HCT116 (cell line): ENCODE measurements around the gene AOPEP. TPM values are rescaled to one million over a fixed set of nuclear protein-coding genes. Genes with fewer than 3 reads are reported as not detected.

ENCODE experiments used
- ATAC-seq: fragments of 200-7000 bp; cut with Tn5 transposase; 2 replicates; pipeline ENCODE4 v1.9.1; 2020; ENCODE audit warnings: mild to moderate bottlenecking, moderate library complexity
- BruUV-seq: library from RNA; stranded (reverse); fragments of 400-500 nt; replicated peaks from 2 replicates; lab custom pipeline; 2021; lab: Mats Ljungman, UMichigan
- CTCF ChIA-PET: fragments of 300-600 bp; sonication (Branson Sonifier 250); formaldehyde crosslinking; loops from one replicate; lab custom pipeline; 2021; ENCODE audit warnings: antibody characterized with exemption; lab: Charles Lee
- POLR2A ChIA-PET: fragments of 300-600, 350-600 bp; sonication (Branson Sonifier 250); formaldehyde crosslinking; loops from one replicate; lab custom pipeline; 2021; ENCODE audit warnings: antibody characterized with exemption; lab: Charles Lee
- RAD21 ChIA-PET, 2 experiments: fragments of 300-600 bp; sonication (Branson Sonifier 250); formaldehyde crosslinking; loops; one replicate each; lab custom pipeline; 2023; ENCODE audit warnings: low total read pairs in 2 of 2; ENCODE audit not compliant: uncharacterized antibody in 2 of 2, unreplicated experiment in 2 of 2, low non-redundant PET in 1 of 2; lab: Charles Lee
- DNase-seq: peaks from one replicate; pipeline ENCODE4 v3.0.0-alpha.2; 2010; ENCODE audit warnings: low read depth, low spot score
- H2AFZ ChIP-seq: fragments of 200-600 bp; shearing (Covaris generic), sonication (generic); 2 replicates; pipeline ENCODE4 v1.6.1; 2017; ENCODE audit warnings: low read depth, mixed run types, mixed read lengths, antibody characterized with exemption, low read length; ENCODE audit not compliant: poor library complexity, severe bottlenecking
- H3K27ac ChIP-seq: 2 replicates; pipeline ENCODE4 v1.5.1; 2012; ENCODE audit warnings: low read depth, low read length
- H3K27me3 ChIP-seq: fragments of 200-600 bp; sonication (generic); 2 replicates; pipeline ENCODE4 v1.6.1; 2016; ENCODE audit warnings: mixed run types, low read length, mixed read lengths; ENCODE audit not compliant: insufficient read depth
- H3K36me3 ChIP-seq, 2 experiments: fragments of 200-500 bp in 1 of 2; fragments of 200-600 bp in 1 of 2; sonication (Bioruptor generic) in 1 of 2; sonication (generic) in 1 of 2; 2 replicates each; pipeline versions ENCODE4 v1.5.1 to v1.6.1; 2014 to 2016; ENCODE audit warnings: low read length in 2 of 2, inconsistent platforms in 1 of 2, mixed read lengths in 1 of 2, mixed run types in 1 of 2; ENCODE audit not compliant: insufficient read depth in 2 of 2, control insufficient read depth in 1 of 2
- H3K4me1 ChIP-seq, 2 experiments: fragments of 200-600 bp in 1 of 2; sonication (generic) in 1 of 2; 2 replicates each; pipeline versions ENCODE4 v1.5.1 to v1.6.1; 2012 to 2017; ENCODE audit warnings: low read length in 2 of 2, inconsistent platforms in 1 of 2, mild to moderate bottlenecking in 1 of 2, mixed read lengths in 1 of 2, mixed run types in 1 of 2, moderate library complexity in 1 of 2; ENCODE audit not compliant: insufficient read depth in 2 of 2, control insufficient read depth in 1 of 2
- H3K4me2 ChIP-seq: fragments of 200-600 bp; sonication (generic); 2 replicates; pipeline ENCODE4 v1.6.1; 2017; ENCODE audit warnings: mixed run types, low read length, mixed read lengths
- H3K4me3 ChIP-seq, 2 experiments: fragments of 200-600 bp in 1 of 2; sonication (generic) in 1 of 2; replicated peaks in 1 of 2; 2 replicates each; pipeline ENCODE4 v1.5.1; 2011 to 2016; ENCODE audit warnings: low read length in 2 of 2, control low read depth in 1 of 2, low read depth in 1 of 2, mild to moderate bottlenecking in 1 of 2, mixed read lengths in 1 of 2, mixed run types in 1 of 2
- H3K79me2 ChIP-seq: fragments of 200-600 bp; sonication (generic); 2 replicates; pipeline ENCODE4 v1.6.1; 2017; ENCODE audit warnings: mild to moderate bottlenecking, mixed run types, low read length, moderate library complexity, mixed read lengths; ENCODE audit not compliant: insufficient read depth
- H3K9ac ChIP-seq: fragments of 200-600 bp; sonication (generic); 2 replicates; pipeline ENCODE4 v1.6.1; 2016; ENCODE audit warnings: low read length, mixed read lengths
- H3K9me2 ChIP-seq: fragments of 200-600 bp; sonication (generic), shearing (Covaris generic); 2 replicates; pipeline ENCODE4 v1.6.1; 2017; ENCODE audit warnings: mixed run types, mild to moderate bottlenecking, moderate library complexity; ENCODE audit not compliant: insufficient read depth
- H3K9me3 ChIP-seq, 2 experiments: fragments of 200-500 bp in 1 of 2; fragments of 200-600 bp in 1 of 2; sonication (Bioruptor generic) in 1 of 2; sonication (generic) in 1 of 2; 2 replicates each; pipeline ENCODE4 v1.6.1; 2014 to 2017; ENCODE audit warnings: low read length in 2 of 2, mixed read lengths in 2 of 2, inconsistent platforms in 1 of 2, low read depth in 1 of 2, mild to moderate bottlenecking in 1 of 2, mixed run types in 1 of 2, moderate library complexity in 1 of 2; ENCODE audit not compliant: control insufficient read depth in 1 of 2, insufficient read depth in 1 of 2
- H4K20me1 ChIP-seq: fragments of 200-600 bp; sonication (generic), shearing (Covaris generic); 2 replicates; pipeline ENCODE4 v1.6.1; 2017; ENCODE audit warnings: mixed run types, mild to moderate bottlenecking, moderate library complexity; ENCODE audit not compliant: insufficient read depth
- CEBPB ChIP-seq: IDR thresholded peaks from 2 replicates; pipeline ENCODE4 v1.6.1; 2012; ENCODE audit warnings: low read depth
- CTCF ChIP-seq, 3 experiments: fragments of 200-600 bp in 1 of 3; sonication (generic) in 1 of 3; IDR thresholded peaks in 2 of 3; conservative IDR thresholded peaks in 1 of 3; 2 replicates each; pipeline ENCODE4 v1.5.1; 2012 to 2017; ENCODE audit warnings: low read depth in 2 of 3, low read length in 2 of 3, antibody characterized with exemption in 1 of 3, borderline replicate concordance in 1 of 3, control low read depth in 1 of 3, mild to moderate bottlenecking in 1 of 3, mixed read lengths in 1 of 3, mixed run types in 1 of 3, moderate library complexity in 1 of 3; ENCODE audit not compliant: insufficient read depth in 1 of 3
- EGR1 ChIP-seq: IDR thresholded peaks from 2 replicates; pipeline ENCODE4 v1.6.1; 2012; ENCODE audit warnings: low read depth
- ELF1 ChIP-seq: IDR thresholded peaks from 2 replicates; pipeline ENCODE4 v1.6.1; 2012; ENCODE audit warnings: low read depth, borderline replicate concordance
- EZH2 ChIP-seq: fragments of 200-600 bp; sonication (generic); IDR thresholded peaks from 2 replicates; pipeline ENCODE4 v1.6.1; 2017; ENCODE audit warnings: antibody characterized with exemption, mixed run types
- EZH2phosphoT487 ChIP-seq: fragments of 200-600 bp; IDR thresholded peaks from 2 replicates; pipeline ENCODE4 v1.6.1; 2018; ENCODE audit warnings: antibody characterized with exemption, borderline replicate concordance
- JUND ChIP-seq: IDR thresholded peaks from 2 replicates; pipeline ENCODE4 v1.6.1; 2012
- POLR2A ChIP-seq: IDR thresholded peaks from 2 replicates; pipeline ENCODE4 v1.7.0; 2011; ENCODE audit warnings: borderline replicate concordance; ENCODE audit not compliant: insufficient read depth, insufficient read length; ENCODE audit errors: extremely low read depth
- POLR2AphosphoS5 ChIP-seq: IDR thresholded peaks from 2 replicates; pipeline ENCODE4 v1.6.1; 2011; ENCODE audit warnings: mild to moderate bottlenecking, low read depth, low read length, moderate library complexity
- RAD21 ChIP-seq: IDR thresholded peaks from 2 replicates; pipeline ENCODE4 v1.6.1; 2012; ENCODE audit warnings: low read depth, mild to moderate bottlenecking
- REST ChIP-seq: IDR thresholded peaks from 2 replicates; pipeline ENCODE4 v1.6.1; 2012; ENCODE audit warnings: low read depth
- SIN3A ChIP-seq: IDR thresholded peaks from 2 replicates; pipeline ENCODE4 v1.6.1; 2012; ENCODE audit warnings: low read depth
- SP1 ChIP-seq: IDR thresholded peaks from 2 replicates; pipeline ENCODE4 v1.6.1; 2012; ENCODE audit warnings: low read depth
- SRF ChIP-seq: IDR thresholded peaks from 2 replicates; pipeline ENCODE4 v1.6.1; 2012; ENCODE audit warnings: low read depth
- YY1 ChIP-seq: IDR thresholded peaks from 2 replicates; pipeline ENCODE4 v1.6.1; 2011; ENCODE audit warnings: low read length, low read depth, moderate library complexity, mild to moderate bottlenecking; ENCODE audit not compliant: insufficient replicate concordance; ENCODE audit errors: extremely low read depth
- ZBTB33 ChIP-seq: IDR thresholded peaks from 2 replicates; pipeline ENCODE4 v1.6.1; 2011; ENCODE audit warnings: mild to moderate bottlenecking, low read length, moderate library complexity; ENCODE audit not compliant: insufficient replicate concordance; ENCODE audit errors: extremely low read depth
- ZFX ChIP-seq: fragments of 450-650 bp; IDR thresholded peaks from 2 replicates; pipeline ENCODE4 v1.6.1; 2017
- intact Hi-C: fragments of 100-400 bp; cut with micrococcal nuclease; formaldehyde crosslinking; loops from 2 replicates; pipeline ENCODE4 v1.10.0; 2022
- total RNA-seq: library from RNA; stranded (reverse); gene quantifications from one replicate; pipeline ENCODE4 v1.2.1, GENCODE V29; 2021; ENCODE audit not compliant: unreplicated experiment

Gene AOPEP
- total RNA-seq, 1 experiment from 2014 or later = 15.1 TPM

GRCh38 chr9:94982211-94982610 lies 255.7 kb downstream of the AOPEP start:
- Histone ChIP-seq H3K36me3 (no peaks in the 10 kb centered on the region), H3K4me2 (no peak overlapping the region), H2AFZ (no peak overlapping the region), H3K27ac (no peak overlapping the region), H4K20me1 (no peaks in the 10 kb centered on the region), H3K9ac (no peak overlapping the region), H3K4me1 (no peaks in the 10 kb centered on the region), H3K9me2 (no peaks in the 10 kb centered on the region), H3K9me3 (no peaks in the 10 kb centered on the region), H3K4me3 (no peak overlapping the region), H3K27me3 (no peaks in the 10 kb centered on the region), H3K79me2 (no peaks in the 10 kb centered on the region)
- ATAC-seq (no peak), DNase-seq (no peak)
- no TSS peak for BruUV-seq
- RAD21 ChIA-PET = no interaction called here
- POLR2A ChIA-PET = no interaction called here
- intact Hi-C loops = no loop called here
- CTCF ChIA-PET = interaction anchor here (0.7 kb wide), 1 partner anchor 360 kb away, joined by 3 read pairs; no protein-coding TSS in a partner anchor
- no peak for TF ChIP-seq EZH2
- TF ChIP-seq CTCF (IDR thresholded peaks at IDR 0.05 in 2 of 3, conservative IDR thresholded peaks at IDR 0.05 in 1 of 3; ENCODE audit: borderline replicate concordance in 1 of 3, insufficient read depth in 1 of 3, low read depth in 2 of 3, low read length in 2 of 3) = no peak
- TF ChIP-seq EZH2phosphoT487 = no peak
- TF ChIP-seq YY1 = no peak
- no peak for TF ChIP-seq POLR2AphosphoS5
- TF ChIP-seq CEBPB = no peak
- TF ChIP-seq JUND = no peak
- TF ChIP-seq SIN3A = no peak
- TF ChIP-seq SP1 = no peak
- TF ChIP-seq POLR2A = no peak
- no peak for TF ChIP-seq EGR1
- TF ChIP-seq ZFX = no peak
- no peak for TF ChIP-seq SRF
- TF ChIP-seq ELF1 = no peak
- TF ChIP-seq ZBTB33 = no peak
- no peak for TF ChIP-seq REST
- no peak for TF ChIP-seq RAD21
